Panc1 (cell line): ENCODE measurements around the gene L3MBTL3.

Experiments used
- CTCF ChIP-seq: fragments of 450-650 bp; IDR thresholded peaks from 2 replicates; pipeline ENCODE4 v1.5.1; 2017; ENCODE audit warnings: mild to moderate bottlenecking
- POLR2AphosphoS5 ChIP-seq: IDR thresholded peaks from 2 replicates; pipeline ENCODE4 v1.6.1; 2012; ENCODE audit warnings: mild to moderate bottlenecking, low read depth, low read length, moderate library complexity
- REST ChIP-seq, 2 experiments: IDR thresholded peaks; 2 replicates each; pipeline ENCODE4 v1.6.1; 2011 to 2012; ENCODE audit warnings: low read depth in 2 of 2, control low read depth in 1 of 2, low read length in 1 of 2, mild to moderate bottlenecking in 1 of 2, moderate library complexity in 1 of 2; ENCODE audit not compliant: insufficient read depth in 1 of 2
- TCF7L2 ChIP-seq: IDR thresholded peaks from 2 replicates; pipeline ENCODE4 v1.6.1; 2011; ENCODE audit warnings: mild to moderate bottlenecking, low read depth, low read length, inconsistent platforms

- TF ChIP-seq CTCF (no peak), REST (IDR thresholded peaks at IDR 0.05; ENCODE audit: insufficient read depth in 1 of 2, low read depth in 2 of 2, low read length in 1 of 2) (no peak), POLR2AphosphoS5 (no peak), TCF7L2 (no peak)
These were observed 118.4 kb downstream of the L3MBTL3 start for GRCh38 chr6:130136798-130137197.
